Panc1 (cell line): ENCODE data around the gene PIPOX. TPM values are rescaled to one million over a fixed set of nuclear protein-coding genes. Genes with fewer than 3 reads are reported as not detected.

Experiments
- ATAC-seq: fragments of 200-7000 bp; cut with Tn5 transposase; 2 replicates; pipeline ENCODE4 v1.9.1; 2020; ENCODE audit warnings: mild to moderate bottlenecking, moderate library complexity
- Bru-seq: library from RNA; stranded (reverse); fragments of 400-500 nt; gene quantifications from one replicate; lab custom pipeline; 2021; lab: Mats Ljungman, UMichigan
- BruChase-seq, 2 experiments: library from RNA; stranded (reverse); fragments of 400-500 nt; gene quantifications; one replicate each; lab custom pipeline; 2021; lab: Mats Ljungman, UMichigan
- BruUV-seq: library from RNA; stranded (reverse); fragments of 400-500 nt; replicated peaks from 2 replicates; lab custom pipeline; 2021; lab: Mats Ljungman, UMichigan
- CTCF ChIA-PET: fragments of 300-600 bp; sonication (Branson Sonifier 250); formaldehyde crosslinking; loops from one replicate; lab custom pipeline; 2022; ENCODE audit warnings: antibody characterized with exemption; lab: Charles Lee
- POLR2A ChIA-PET: fragments of 300-600 bp; sonication (Branson Sonifier 250); formaldehyde crosslinking; loops from one replicate; lab custom pipeline; 2022; ENCODE audit warnings: antibody characterized with exemption; lab: Charles Lee
- DNase-seq: peaks from one replicate; pipeline ENCODE4 v3.0.0-alpha.2; 2010; ENCODE audit warnings: low read depth, low spot score
- H3K27ac ChIP-seq: 2 replicates; pipeline ENCODE4 v1.5.1; 2011; ENCODE audit warnings: mild to moderate bottlenecking, low read length, inconsistent platforms
- H3K27me3 ChIP-seq: fragments of 200-500 bp; sonication (Bioruptor generic); 2 replicates; pipeline ENCODE4 v1.6.0; 2014; ENCODE audit warnings: low read length, inconsistent platforms; ENCODE audit not compliant: control insufficient read depth, insufficient read depth
- H3K36me3 ChIP-seq: fragments of 200-500 bp; sonication (Bioruptor generic); 2 replicates; pipeline ENCODE4 v1.5.1; 2014; ENCODE audit warnings: inconsistent platforms, mild to moderate bottlenecking, low read length, moderate library complexity; ENCODE audit not compliant: control insufficient read depth, insufficient read depth
- H3K4me1 ChIP-seq: 2 replicates; pipeline ENCODE4 v1.5.1; 2011; ENCODE audit warnings: inconsistent platforms, mild to moderate bottlenecking, low read length, moderate library complexity; ENCODE audit not compliant: control insufficient read depth, insufficient read depth
- H3K4me3 ChIP-seq, 2 experiments: 2 replicates each; pipeline ENCODE4 v1.5.1; 2011 to 2012; ENCODE audit warnings: low read depth in 2 of 2, low read length in 2 of 2, mild to moderate bottlenecking in 2 of 2, inconsistent platforms in 1 of 2, moderate library complexity in 1 of 2
- H3K9me3 ChIP-seq: fragments of 200-500 bp; sonication (Bioruptor generic); 2 replicates; pipeline ENCODE4 v1.5.1; 2014; ENCODE audit warnings: low read depth, mild to moderate bottlenecking, inconsistent platforms, low read length, moderate library complexity; ENCODE audit not compliant: control insufficient read depth, insufficient read depth
- CTCF ChIP-seq: fragments of 450-650 bp; IDR thresholded peaks from 2 replicates; pipeline ENCODE4 v1.5.1; 2017; ENCODE audit warnings: mild to moderate bottlenecking
- POLR2AphosphoS5 ChIP-seq: IDR thresholded peaks from 2 replicates; pipeline ENCODE4 v1.6.1; 2012; ENCODE audit warnings: mild to moderate bottlenecking, low read depth, low read length, moderate library complexity
- REST ChIP-seq, 2 experiments: IDR thresholded peaks; 2 replicates each; pipeline ENCODE4 v1.6.1; 2011 to 2012; ENCODE audit warnings: low read depth in 2 of 2, control low read depth in 1 of 2, low read length in 1 of 2, mild to moderate bottlenecking in 1 of 2, moderate library complexity in 1 of 2; ENCODE audit not compliant: insufficient read depth in 1 of 2
- SIN3A ChIP-seq: IDR thresholded peaks from 2 replicates; pipeline ENCODE4 v1.6.1; 2012; ENCODE audit warnings: low read depth, mild to moderate bottlenecking, low read length, moderate library complexity, borderline replicate concordance; ENCODE audit not compliant: insufficient read depth
- TCF7L2 ChIP-seq: IDR thresholded peaks from 2 replicates; pipeline ENCODE4 v1.6.1; 2011; ENCODE audit warnings: mild to moderate bottlenecking, low read depth, low read length, inconsistent platforms
- in situ Hi-C: cut with HindIII; loops from 2 replicates; pipeline ENCODE4 v1.10.0; 2016; ENCODE audit warnings: low sequenced_read_pairs, low pct_unique_long_range_greater_than_20kb
- intact Hi-C: fragments of 100-400 bp; cut with micrococcal nuclease; formaldehyde crosslinking; loops from one replicate; pipeline ENCODE4 v1.10.0; 2022; ENCODE audit not compliant: unreplicated experiment
- long read RNA-seq: library from polyadenylated mRNA; unstranded; transcript quantifications from one replicate; pipeline ENCODE4 v2.0.0, GENCODE V29; 2021; ENCODE audit not compliant: unreplicated experiment
- polyA plus RNA-seq: library from polyadenylated mRNA; unstranded; fragments of >200 nt; gene quantifications from one replicate; pipeline ENCODE4 v1.2.1, GENCODE V29; 2012; ENCODE audit warnings: missing spikeins; ENCODE audit not compliant: insufficient read length
- total RNA-seq: library from RNA; stranded (reverse); gene quantifications from one replicate; pipeline ENCODE4 v1.2.1, GENCODE V29; 2021; ENCODE audit not compliant: unreplicated experiment

Gene PIPOX, protein sequence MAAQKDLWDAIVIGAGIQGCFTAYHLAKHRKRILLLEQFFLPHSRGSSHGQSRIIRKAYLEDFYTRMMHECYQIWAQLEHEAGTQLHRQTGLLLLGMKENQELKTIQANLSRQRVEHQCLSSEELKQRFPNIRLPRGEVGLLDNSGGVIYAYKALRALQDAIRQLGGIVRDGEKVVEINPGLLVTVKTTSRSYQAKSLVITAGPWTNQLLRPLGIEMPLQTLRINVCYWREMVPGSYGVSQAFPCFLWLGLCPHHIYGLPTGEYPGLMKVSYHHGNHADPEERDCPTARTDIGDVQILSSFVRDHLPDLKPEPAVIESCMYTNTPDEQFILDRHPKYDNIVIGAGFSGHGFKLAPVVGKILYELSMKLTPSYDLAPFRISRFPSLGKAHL
- total RNA-seq (2.4 TPM), Bru-seq, nascent RNA (percentile 15 among the genes with signal in this experiment), BruChase-seq, experiment 1, labeled RNA remaining after a 2-hour chase (percentile 12 among the genes with signal in this experiment), BruChase-seq, experiment 2, labeled RNA remaining after a 6-hour chase (percentile 18 among the genes with signal in this experiment)
- 0.34 TPM for polyA plus RNA-seq
- long read RNA-seq, partial matches to known transcripts: 0 of 4 reads
- long read RNA-seq, other reads (novel, unspliced or antisense): 4 of 4 reads

GRCh38 chr17:29042679-29043538 is at the start of gene PIPOX:
Gene PIPOX (plus strand): TSS chr17:29043141. CDS start chr17:29043226, 85 bp downstream.
- H3K9me3 ChIP-seq: no peaks in the 10 kb centered on the region
- in situ Hi-C loops: no loop called here
- intact Hi-C loops: no loop called here
- ChIA-PET POLR2A (no interaction called here), CTCF (no interaction called here)
- no peak for ATAC-seq
- TF ChIP-seq REST (IDR thresholded peaks at IDR 0.05; ENCODE audit: insufficient read depth in 1 of 2, low read depth in 2 of 2, low read length in 1 of 2): no peak
- TF ChIP-seq SIN3A: no peak
- TF ChIP-seq TCF7L2: no peak
- TF ChIP-seq CTCF: no peak
- BruUV-seq: no TSS peak
- H3K27me3 ChIP-seq: peaks cover 4% of the 10 kb centered on the region
- no peak within 1 kb of the TSS for H3K4me3 ChIP-seq
- no peak for DNase-seq
- H3K27ac ChIP-seq: no peak within 1 kb of the TSS
- no peaks in the 10 kb centered on the region; the same call in 1 of the 2 replicates for H3K4me1 ChIP-seq
- no peaks in the 10 kb centered on the region for H3K36me3 ChIP-seq

- ChIA-PET CTCF (interaction anchor here (0.7 to 1.3 kb wide), 2 partner anchors 42 to 130 kb away, joined by 3 read pairs; no protein-coding TSS in a partner anchor), POLR2A (no interaction called here)
- ATAC-seq: no peak
- H3K36me3 ChIP-seq: no peaks in the 10 kb centered on the region
- TF ChIP-seq CTCF (no peak), POLR2AphosphoS5 (no peak), SIN3A (no peak), REST (IDR thresholded peaks at IDR 0.05; ENCODE audit: insufficient read depth in 1 of 2, low read depth in 2 of 2, low read length in 1 of 2) (no peak), TCF7L2 (no peak)
- no peaks in the 10 kb centered on the region for H3K27me3 ChIP-seq
- no TSS peak for BruUV-seq
- in situ Hi-C loops (no loop called here), intact Hi-C loops (no loop called here)
- no peak overlapping the region for H3K4me3 ChIP-seq
- no peaks in the 10 kb centered on the region for H3K9me3 ChIP-seq
- H3K4me1 ChIP-seq: no peaks in the 10 kb centered on the region
- no peak overlapping the region for H3K27ac ChIP-seq
- no peak for DNase-seq
Observed at GRCh38 chr17:28993645-28994426, 49.1 kb upstream of the PIPOX start.
